ENCODE measurements around the gene ATF6. TPM values are rescaled to one million over a fixed set of nuclear protein-coding genes. Genes with fewer than 3 reads are reported as not detected.

The ATF6 gene
- total and polyA plus RNA-seq, 2 of the 4 experiments (the other 2 are of a cell fraction): 12.2 to 17.6 TPM

GRCh38 chr1:161773791-161774190, 7.7 kb downstream of the ATF6 start:
- 100% methylated on average over 1 of the region's 4 CpGs; no CpG with 5 or more reads in 1 of the 2 experiments for WGBS, 2 experiments (ENCODE audit: extremely low coverage in 2 of 2, insufficient read length in 1 of 2)
- H4K20me1 ChIP-seq (ENCODE audit: insufficient read depth, low read length): peaks cover 3% of the 10 kb centered on the region; the same call in 1 of the 2 replicates
- ChIA-PET CTCF (no interaction called here), POLR2A (ENCODE audit: unreplicated experiment) (no interaction called here)
- TF ChIP-seq RFX5 (IDR thresholded peaks at IDR 0.05; ENCODE audit: low read depth, low read length): no peak
- TF ChIP-seq ELK1 (IDR thresholded peaks at IDR 0.05; ENCODE audit: borderline replicate concordance, low read depth, low read length): no peak
- TF ChIP-seq USF2 (IDR thresholded peaks at IDR 0.05; ENCODE audit: low read depth, low read length): no peak
- TF ChIP-seq CHD1 (IDR thresholded peaks at IDR 0.05; ENCODE audit: low read depth, low read length): no peak
- no peak for TF ChIP-seq BHLHE40 (IDR thresholded peaks at IDR 0.05; ENCODE audit: low read depth, low read length)
- no peak for TF ChIP-seq CTCF (conservative IDR thresholded peaks at IDR 0.05; ENCODE audit: low read depth, low read length)
- no peak for TF ChIP-seq SMC3 (IDR thresholded peaks at IDR 0.05; ENCODE audit: low read depth, low read length)
- no peak for TF ChIP-seq MAFK (IDR thresholded peaks at IDR 0.05; ENCODE audit: low read depth, low read length)
- no peak for TF ChIP-seq CEBPB (IDR thresholded peaks at IDR 0.05; ENCODE audit: low read depth, low read length)
- no peak for TF ChIP-seq POLR2A (IDR thresholded peaks at IDR 0.05; ENCODE audit: low read depth, low read length)
- no peak overlapping the region for H2AFZ ChIP-seq (replicated peaks; ENCODE audit: low read length, poor library complexity)
- no peak overlapping the region for H2BK120ac ChIP-seq (ENCODE audit: low read depth, low read length)
- H2BK20ac ChIP-seq (ENCODE audit: low read depth, low read length): no peak overlapping the region
- H2AK9ac ChIP-seq (replicated peaks; ENCODE audit: low read depth, low read length, poor library complexity): no peak overlapping the region
- intact Hi-C loops (cut with micrococcal nuclease) (no loop called here), dilution Hi-C loops (cut with HindIII; ENCODE audit: low sequenced_read_pairs, unreplicated experiment) (no loop called here), in situ Hi-C loops (cut with MboI; ENCODE audit: low sequenced_read_pairs) (no loop called here)
- no peaks in the 10 kb centered on the region for H3K27me3 ChIP-seq (ENCODE audit: control insufficient read depth, insufficient read depth, low read length)
- no peaks in the 10 kb centered on the region for H3K36me3 ChIP-seq (ENCODE audit: control insufficient read depth, insufficient read depth, low read length)
- H3K27ac ChIP-seq (ENCODE audit: insufficient read depth, low read length): no peak overlapping the region
- no peak overlapping the region for H3K23ac ChIP-seq (ENCODE audit: low read depth, low read length)
- no peak overlapping the region for H3K4ac ChIP-seq (ENCODE audit: low read depth, low read length)
- no peak overlapping the region for H3K14ac ChIP-seq (replicated peaks; ENCODE audit: low read depth, low read length)
- H3K4me2 ChIP-seq (ENCODE audit: low read depth, low read length): no peak overlapping the region
- H4K91ac ChIP-seq (ENCODE audit: insufficient read depth, low read depth, low read length): no peak overlapping the region
- no peaks in the 10 kb centered on the region for H3K4me1 ChIP-seq (ENCODE audit: control insufficient read depth, insufficient read depth, low read length)
- no peak overlapping the region for H4K5ac ChIP-seq (ENCODE audit: low read depth, low read length)
- H3K9me3 ChIP-seq (ENCODE audit: control insufficient read depth, insufficient read depth, low read length): no peaks in the 10 kb centered on the region
- ATAC-seq (ENCODE audit: low read depth) (no peak), DNase-seq (no peak)
- no peak overlapping the region for H3K9ac ChIP-seq (ENCODE audit: low read depth, low read length)
- peaks cover 29 to 48% of the 10 kb centered on the region in 2 experiments for H3K79me1 ChIP-seq (ENCODE audit: low read depth in 1 of 2, low read length in 2 of 2)
- H2BK5ac ChIP-seq (ENCODE audit: low read depth, low read length, poor library complexity, severe bottlenecking): no peak overlapping the region
- no peak overlapping the region for H3K4me3 ChIP-seq (ENCODE audit: insufficient read depth, low read depth, low read length)
- no peaks in the 10 kb centered on the region; the same call in 1 of the 2 replicates for H3K9me1 ChIP-seq (ENCODE audit: insufficient read depth, low read length)
- H4K8ac ChIP-seq (ENCODE audit: low read depth in 2 of 2, low read length in 2 of 2): no peak overlapping the region
- no peak overlapping the region for H2AK5ac ChIP-seq (ENCODE audit: low read depth, low read length)
- no peak overlapping the region for H2BK15ac ChIP-seq (ENCODE audit: low read depth, low read length)
- no peak overlapping the region for H3K18ac ChIP-seq (ENCODE audit: low read depth, low read length)
- no TSS peak for BruUV-seq (replicated peaks)
- H3K56ac ChIP-seq (ENCODE audit: extremely low read depth, insufficient read depth, low read length): no peak overlapping the region
